B cell (primary cell): ENCODE results near the gene ZBTB17.

Experiments
- CTCF ChIP-seq: fragments of 200-600 bp; IDR thresholded peaks from one replicate; pipeline ENCODE4 v1.8.0; 2022; ENCODE audit warnings: antibody characterized with exemption, mild to moderate bottlenecking
- EZH2 ChIP-seq: IDR thresholded peaks from 2 replicates; pipeline ENCODE4 v1.6.1; 2012; ENCODE audit warnings: borderline replicate concordance, low read depth, mild to moderate bottlenecking, moderate library complexity, low read length; ENCODE audit not compliant: insufficient read depth, poor library complexity, severe bottlenecking

- no peak for TF ChIP-seq CTCF
- TF ChIP-seq EZH2: no peak
Observed at GRCh38 chr1:15943992-15944307, 32.0 kb downstream of the ZBTB17 start.
